Thyroid gland (tissue), 4 donors: ENCODE data around the gene DAZ1. TPM values are rescaled to one million over a fixed set of nuclear protein-coding genes. Genes with fewer than 3 reads are reported as not detected.
"Not testable (repeated sequence)": the region's sequence is repeated elsewhere in the genome, so short reads cannot be mapped to it uniquely, and the experiment has no call there.

Experiments
- DNase-seq, 2 donors: peaks; one replicate each; pipeline ENCODE4 v3.0.0-alpha.2; 2019
- H3K27ac ChIP-seq, 3 donors: fragments of 200-600 bp; sonication (generic); 1 replicate in 2 of 3; 2 replicates in 1 of 3; pipeline ENCODE4 v1.5.1; 2016 to 2019; ENCODE audit warnings: mild to moderate bottlenecking in 1 of 3, moderate library complexity in 1 of 3
- H3K27me3 ChIP-seq: fragments of 200-600 bp; sonication (generic); one replicate; pipeline ENCODE4 v1.5.1; 2019
- H3K36me3 ChIP-seq, 2 donors: fragments of 200-600 bp; sonication (generic); one replicate each; pipeline ENCODE4 v1.5.1; 2016 to 2019
- H3K4me1 ChIP-seq, 2 donors: fragments of 200-600 bp; sonication (generic); one replicate each; pipeline ENCODE4 v1.5.1; 2017 to 2019
- H3K4me3 ChIP-seq, 3 donors: fragments of 200-600 bp; sonication (generic); replicated peaks in 1 of 3; 1 replicate in 2 of 3; 2 replicates in 1 of 3; pipeline ENCODE4 v1.5.1; 2016; ENCODE audit warnings: mild to moderate bottlenecking in 1 of 3
- H3K9me3 ChIP-seq: fragments of 200-600 bp; sonication (generic); one replicate; pipeline ENCODE4 v1.5.1; 2017
- WGBS, 2 donors: methylation state at CpG; one replicate each; pipeline ENCODE4 v1.1.5; 2017; 5-methylcytosine and 5-hydroxymethylcytosine counted together
- intact Hi-C: fragments of 100-400 bp; cut with DNase I; formaldehyde crosslinking; loops from one replicate; pipeline ENCODE4 v1.15.1; 2023
- total RNA-seq, 4 donors: library from RNA; depleted of rRNA; stranded (reverse); fragments of >200 nt; gene quantifications; one replicate each; pipeline ENCODE4 v1.2.3, GENCODE V29; 2016

Gene DAZ1, protein sequence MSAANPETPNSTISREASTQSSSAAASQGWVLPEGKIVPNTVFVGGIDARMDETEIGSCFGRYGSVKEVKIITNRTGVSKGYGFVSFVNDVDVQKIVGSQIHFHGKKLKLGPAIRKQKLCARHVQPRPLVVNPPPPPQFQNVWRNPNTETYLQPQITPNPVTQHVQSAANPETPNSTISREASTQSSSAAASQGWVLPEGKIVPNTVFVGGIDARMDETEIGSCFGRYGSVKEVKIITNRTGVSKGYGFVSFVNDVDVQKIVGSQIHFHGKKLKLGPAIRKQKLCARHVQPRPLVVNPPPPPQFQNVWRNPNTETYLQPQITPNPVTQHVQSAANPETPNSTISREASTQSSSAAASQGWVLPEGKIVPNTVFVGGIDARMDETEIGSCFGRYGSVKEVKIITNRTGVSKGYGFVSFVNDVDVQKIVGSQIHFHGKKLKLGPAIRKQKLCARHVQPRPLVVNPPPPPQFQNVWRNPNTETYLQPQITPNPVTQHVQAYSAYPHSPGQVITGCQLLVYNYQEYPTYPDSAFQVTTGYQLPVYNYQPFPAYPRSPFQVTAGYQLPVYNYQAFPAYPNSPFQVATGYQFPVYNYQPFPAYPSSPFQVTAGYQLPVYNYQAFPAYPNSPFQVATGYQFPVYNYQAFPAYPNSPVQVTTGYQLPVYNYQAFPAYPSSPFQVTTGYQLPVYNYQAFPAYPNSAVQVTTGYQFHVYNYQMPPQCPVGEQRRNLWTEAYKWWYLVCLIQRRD
- under 1 TPM in 1 of 4 donors, not detected in 3; 0.13 TPM for total RNA-seq

DNA sequence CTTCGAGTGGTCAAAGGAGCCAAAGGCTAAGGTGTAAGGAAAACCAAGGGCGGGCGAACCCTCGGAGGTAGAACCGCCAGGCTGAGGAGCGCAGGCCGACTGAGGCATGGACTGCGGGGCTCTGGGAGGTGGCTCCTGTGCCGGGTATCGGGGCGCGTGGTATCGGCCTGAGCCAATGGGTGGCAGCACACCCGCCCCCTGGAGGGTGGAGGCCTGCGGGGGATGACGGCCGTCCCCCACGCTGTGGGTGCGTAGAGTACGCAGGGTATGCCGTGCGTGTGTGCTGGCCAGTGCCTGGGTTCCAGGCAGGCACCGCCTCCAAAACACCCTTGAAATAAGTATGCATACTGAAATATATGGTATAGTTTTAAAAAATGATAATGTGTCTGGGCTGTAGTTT lies at the start of gene DAZ1:
Gene DAZ1 (minus strand): TSS at position 101 of the 400 bp plus-strand sequence. CDS start 208 bp downstream, outside the sequence.
- H3K27me3 ChIP-seq, intact Hi-C loops, H3K9me3 ChIP-seq, H3K27ac ChIP-seq, H3K36me3 ChIP-seq, H3K4me3 ChIP-seq, H3K4me1 ChIP-seq, DNase-seq: not testable (repeated sequence)
- WGBS, 2 donors, result no CpG with 5 or more reads among the region's 23 CpGs

- H3K4me1 ChIP-seq, H3K27me3 ChIP-seq, H3K27ac ChIP-seq, intact Hi-C loops, H3K4me3 ChIP-seq, H3K36me3 ChIP-seq, H3K9me3 ChIP-seq, DNase-seq: not testable (repeated sequence)
- WGBS, 2 donors, result no CpG with 5 or more reads among the region's 23 CpGs
These were observed 20.4 kb upstream of the DAZ1 start, which contains the start of gene DAZ2 for GRCh38 chrY:23219233-23219632. Gene DAZ2 (plus strand): TSS chrY:23219533. CDS start chrY:23219741, 208 bp downstream.

DNA sequence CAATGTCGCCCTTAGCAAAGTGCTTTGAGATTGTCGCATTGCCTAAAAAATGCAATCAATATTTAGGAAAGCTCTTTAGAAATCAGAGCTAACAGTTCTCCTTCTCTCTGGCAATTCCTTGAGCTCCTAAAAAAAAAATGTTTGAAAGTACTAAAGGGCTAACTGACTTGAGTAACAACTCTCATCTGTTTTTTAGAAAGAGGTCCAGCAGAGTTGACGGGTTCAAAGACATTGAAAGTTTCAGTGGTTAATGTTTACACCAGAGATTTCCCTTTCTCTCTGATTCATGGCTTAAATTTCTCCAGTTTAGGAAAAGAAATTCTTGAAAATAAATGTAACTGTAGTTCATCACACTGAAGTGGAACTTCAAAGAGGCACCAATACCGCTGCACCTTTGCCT lies 11.9 kb upstream of the DAZ1 start:
- H3K9me3 ChIP-seq, H3K27ac ChIP-seq, H3K27me3 ChIP-seq, intact Hi-C loops, H3K4me3 ChIP-seq, H3K4me1 ChIP-seq, H3K36me3 ChIP-seq, DNase-seq: not testable (repeated sequence)
- WGBS, 2 donors, result no CpG with 5 or more reads among the region's 4 CpGs

DNA sequence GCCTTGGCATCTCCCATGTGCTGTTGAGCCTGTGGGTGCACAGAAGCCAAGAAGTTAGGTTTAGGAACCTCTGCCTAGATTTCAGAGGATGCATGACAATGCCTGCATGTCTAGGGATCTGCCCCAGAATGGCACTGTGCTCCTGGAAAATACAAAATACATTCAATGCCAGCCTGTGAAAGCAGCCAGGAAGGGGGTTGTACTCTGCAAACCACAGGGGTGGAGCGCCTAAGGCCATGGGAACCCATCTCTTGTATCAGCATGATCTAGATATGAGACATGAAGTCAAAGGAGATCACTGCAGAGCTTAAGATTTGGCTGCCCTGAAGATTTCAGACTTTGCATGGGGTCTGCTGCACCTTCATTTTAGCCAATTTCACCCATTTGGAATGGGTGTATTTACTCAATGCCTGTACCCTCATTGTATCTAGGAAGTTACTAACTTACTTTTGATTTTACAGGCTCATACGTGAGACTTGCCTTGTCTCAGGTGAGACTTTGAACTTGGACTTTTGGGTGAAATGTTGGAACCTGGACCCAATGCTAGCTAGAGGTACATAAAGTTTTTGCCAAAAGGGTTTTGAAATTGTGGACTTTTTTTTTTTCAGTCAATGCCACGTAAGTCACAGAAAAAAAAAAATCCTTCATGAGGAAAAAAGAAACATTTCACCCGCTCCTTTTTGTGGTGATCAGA lies 11.1 kb upstream of the DAZ1 start:
- H3K4me3 ChIP-seq, H3K9me3 ChIP-seq, H3K27me3 ChIP-seq, H3K4me1 ChIP-seq, DNase-seq, H3K27ac ChIP-seq, H3K36me3 ChIP-seq, intact Hi-C loops: not testable (repeated sequence)
- 20 to 29% methylated on average over 1 of the region's 4 CpGs for WGBS, 2 donors

DNA sequence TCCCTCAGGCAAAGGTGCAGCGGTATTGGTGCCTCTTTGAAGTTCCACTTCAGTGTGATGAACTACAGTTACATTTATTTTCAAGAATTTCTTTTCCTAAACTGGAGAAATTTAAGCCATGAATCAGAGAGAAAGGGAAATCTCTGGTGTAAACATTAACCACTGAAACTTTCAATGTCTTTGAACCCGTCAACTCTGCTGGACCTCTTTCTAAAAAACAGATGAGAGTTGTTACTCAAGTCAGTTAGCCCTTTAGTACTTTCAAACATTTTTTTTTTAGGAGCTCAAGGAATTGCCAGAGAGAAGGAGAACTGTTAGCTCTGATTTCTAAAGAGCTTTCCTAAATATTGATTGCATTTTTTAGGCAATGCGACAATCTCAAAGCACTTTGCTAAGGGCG lies 8.6 kb upstream of the DAZ1 start:
- WGBS, 2 donors, result no CpG with 5 or more reads among the region's 4 CpGs
- H3K4me1 ChIP-seq, H3K9me3 ChIP-seq, H3K27me3 ChIP-seq, H3K36me3 ChIP-seq, intact Hi-C loops, H3K27ac ChIP-seq, DNase-seq, H3K4me3 ChIP-seq: not testable (repeated sequence)

Other genes starting within 250 kb of the DAZ1 start
- gene BPY2, start 214.7 kb downstream of the DAZ1 start, total RNA-seq, result not detected
- not detected for gene DAZ2, start 20.5 kb upstream of the DAZ1 start, total RNA-seq